Keratinocyte (primary cell): ENCODE measurements around the gene ZNF107. TPM values are rescaled to one million over a fixed set of nuclear protein-coding genes. Genes with fewer than 3 reads are reported as not detected.

Experiments
- DNase-seq: peaks from one replicate; pipeline ENCODE4 v3.0.0-alpha.2; 2011; ENCODE audit warnings: low read depth, missing footprints, low spot score
- FAIRE-seq: peaks from 2 replicates; lab custom pipeline; 2011; peaks lifted over from hg19 to GRCh38; lab: Jason Lieb, UNC
- H2AFZ ChIP-seq: 2 replicates; pipeline ENCODE4 v1.6.0; 2012; ENCODE audit warnings: low read length, control low read depth, inconsistent platforms; ENCODE audit not compliant: control insufficient read depth
- H3K27ac ChIP-seq: 2 replicates; pipeline ENCODE4 v1.5.1; 2011; ENCODE audit warnings: low read length; ENCODE audit not compliant: control insufficient read depth, insufficient read depth
- H3K27me3 ChIP-seq: 3 replicates; pipeline ENCODE4 v1.6.0; 2011; ENCODE audit warnings: low read length; ENCODE audit not compliant: control insufficient read depth, insufficient read depth; ENCODE audit errors: extremely low read depth
- H3K36me3 ChIP-seq, 2 experiments: 2 replicates in 1 of 2; 3 replicates in 1 of 2; pipeline ENCODE4 v1.5.1; 2011; ENCODE audit warnings: low read length in 2 of 2, mild to moderate bottlenecking in 1 of 2; ENCODE audit not compliant: control insufficient read depth in 2 of 2, insufficient read depth in 2 of 2; ENCODE audit errors: extremely low read depth in 1 of 2
- H3K4me1 ChIP-seq: 3 replicates; pipeline ENCODE4 v1.5.1; 2011; ENCODE audit warnings: low read length; ENCODE audit not compliant: control insufficient read depth, insufficient read depth; ENCODE audit errors: extremely low read depth
- H3K4me2 ChIP-seq: 3 replicates; pipeline ENCODE4 v1.6.0; 2011; ENCODE audit warnings: low read depth, low read length; ENCODE audit not compliant: control insufficient read depth, insufficient read depth; ENCODE audit errors: extremely low read depth
- H3K4me3 ChIP-seq, 3 experiments: fragments of 200-600 bp in 1 of 3; sonication (generic) in 1 of 3; 2 replicates in 2 of 3; 3 replicates in 1 of 3; pipeline ENCODE4 v1.5.1; 2011 to 2016; ENCODE audit warnings: low read length in 3 of 3, mild to moderate bottlenecking in 3 of 3, control low read depth in 2 of 3, inconsistent platforms in 1 of 3, low read depth in 1 of 3, mixed read lengths in 1 of 3, mixed run types in 1 of 3, moderate library complexity in 1 of 3; ENCODE audit not compliant: control insufficient read depth in 2 of 3, insufficient read depth in 2 of 3; ENCODE audit errors: extremely low read depth in 1 of 3
- H3K79me2 ChIP-seq: 2 replicates; pipeline ENCODE4 v1.6.0; 2012; ENCODE audit warnings: low read length; ENCODE audit not compliant: control insufficient read depth, insufficient read depth
- H3K9ac ChIP-seq: 3 replicates; pipeline ENCODE4 v1.6.0; 2011; ENCODE audit warnings: low read length; ENCODE audit not compliant: control insufficient read depth, insufficient read depth; ENCODE audit errors: extremely low read depth
- H3K9me1 ChIP-seq: 3 replicates; pipeline ENCODE4 v1.6.0; 2011; ENCODE audit warnings: low read length; ENCODE audit not compliant: control insufficient read depth, insufficient read depth; ENCODE audit errors: extremely low read depth
- H3K9me3 ChIP-seq: 2 replicates; pipeline ENCODE4 v1.5.1; 2012; ENCODE audit warnings: low read depth, low read length; ENCODE audit not compliant: control insufficient read depth
- H4K20me1 ChIP-seq: 3 replicates; pipeline ENCODE4 v1.6.0; 2011; ENCODE audit warnings: low read length; ENCODE audit not compliant: control insufficient read depth, insufficient read depth; ENCODE audit errors: extremely low read depth
- EZH2 ChIP-seq: IDR thresholded peaks from one replicate; pipeline ENCODE4 v1.6.1; 2012; ENCODE audit warnings: inconsistent platforms, mild to moderate bottlenecking, low read length, moderate library complexity
- dilution Hi-C: fragments of 300-500 bp; cut with MboI; formaldehyde crosslinking; loops from one replicate; pipeline ENCODE4 v1.7.0; 2020; ENCODE audit warnings: low sequenced_read_pairs; ENCODE audit not compliant: extremely low pct_ligation_motif_present
- polyA plus RNA-seq, 5 experiments: library from polyadenylated mRNA; depleted of rRNA in 3 of 5; stranded (reverse) in 3 of 5; stranded (forward) in 1 of 5; unstranded in 1 of 5; fragments of >200 nt; gene quantifications; 1 replicate in 1 of 5; 2 replicates in 3 of 5; 3 replicates in 1 of 5; pipeline versions ENCODE4 v1.2.1 to v1.2.3, GENCODE V29; 2011 to 2012; ENCODE audit warnings: missing spikeins in 2 of 5, low read depth in 1 of 5, low replicate concordance in 1 of 5
- TF ChIP-seq, protein P1 (sequence below), 3 experiments: IDR thresholded peaks in 1 of 3; conservative IDR thresholded peaks in 1 of 3; optimal IDR thresholded peaks in 1 of 3; 2 replicates in 2 of 3; 3 replicates in 1 of 3; pipeline versions ENCODE3 to v1.5.1; 2011; ENCODE audit warnings: low read length in 3 of 3, mild to moderate bottlenecking in 3 of 3, moderate library complexity in 2 of 3, control low read depth in 1 of 3, inconsistent platforms in 1 of 3; ENCODE audit not compliant: insufficient read depth in 2 of 3; ENCODE audit errors: extremely low read depth in 1 of 3

ZNF107 gene
- polyA plus RNA-seq, 1 donor (not counting 4 experiments of a cell fraction or from before 2014, with no cell fraction given) = 5.5 TPM

GRCh38 chr7:64729089-64729848 lies 63.3 kb downstream of the ZNF107 start:
- H2AFZ ChIP-seq = no peak overlapping the region
- TF ChIP-seq, protein P1, sequence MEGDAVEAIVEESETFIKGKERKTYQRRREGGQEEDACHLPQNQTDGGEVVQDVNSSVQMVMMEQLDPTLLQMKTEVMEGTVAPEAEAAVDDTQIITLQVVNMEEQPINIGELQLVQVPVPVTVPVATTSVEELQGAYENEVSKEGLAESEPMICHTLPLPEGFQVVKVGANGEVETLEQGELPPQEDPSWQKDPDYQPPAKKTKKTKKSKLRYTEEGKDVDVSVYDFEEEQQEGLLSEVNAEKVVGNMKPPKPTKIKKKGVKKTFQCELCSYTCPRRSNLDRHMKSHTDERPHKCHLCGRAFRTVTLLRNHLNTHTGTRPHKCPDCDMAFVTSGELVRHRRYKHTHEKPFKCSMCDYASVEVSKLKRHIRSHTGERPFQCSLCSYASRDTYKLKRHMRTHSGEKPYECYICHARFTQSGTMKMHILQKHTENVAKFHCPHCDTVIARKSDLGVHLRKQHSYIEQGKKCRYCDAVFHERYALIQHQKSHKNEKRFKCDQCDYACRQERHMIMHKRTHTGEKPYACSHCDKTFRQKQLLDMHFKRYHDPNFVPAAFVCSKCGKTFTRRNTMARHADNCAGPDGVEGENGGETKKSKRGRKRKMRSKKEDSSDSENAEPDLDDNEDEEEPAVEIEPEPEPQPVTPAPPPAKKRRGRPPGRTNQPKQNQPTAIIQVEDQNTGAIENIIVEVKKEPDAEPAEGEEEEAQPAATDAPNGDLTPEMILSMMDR (optimal IDR thresholded peaks at IDR 0.05 in 1 of 3, IDR thresholded peaks at IDR 0.05 in 1 of 3, conservative IDR thresholded peaks at IDR 0.05 in 1 of 3; ENCODE audit: extremely low read depth in 1 of 3, insufficient read depth in 2 of 3, low read length in 3 of 3) = no peak
- TF ChIP-seq EZH2 = no peak
- no peak for FAIRE-seq
- no peaks in the 10 kb centered on the region for H3K27me3 ChIP-seq
- dilution Hi-C loops = no loop called here
- H3K27ac ChIP-seq = no peak overlapping the region
- H3K9me3 ChIP-seq = no peaks in the 10 kb centered on the region
- H3K4me2 ChIP-seq = no peak overlapping the region
- no peak for DNase-seq
- H3K4me3 ChIP-seq = no peak overlapping the region
- no peaks in the 10 kb centered on the region for H3K79me2 ChIP-seq
- H4K20me1 ChIP-seq = no peaks in the 10 kb centered on the region
- no peak overlapping the region for H3K9ac ChIP-seq
- no peaks in the 10 kb centered on the region for H3K36me3 ChIP-seq
- H3K9me1 ChIP-seq = no peaks in the 10 kb centered on the region
- no peaks in the 10 kb centered on the region for H3K4me1 ChIP-seq

- no peak overlapping the region for H3K4me2 ChIP-seq
- H3K9me3 ChIP-seq = no peaks in the 10 kb centered on the region
- H3K9me1 ChIP-seq = no peaks in the 10 kb centered on the region
- no peaks in the 10 kb centered on the region for H3K79me2 ChIP-seq
- DNase-seq (no peak), FAIRE-seq (no peak)
- H3K27ac ChIP-seq = no peak overlapping the region
- H4K20me1 ChIP-seq = no peaks in the 10 kb centered on the region
- dilution Hi-C loops = no loop called here
- no peaks in the 10 kb centered on the region for H3K4me1 ChIP-seq
- no peak overlapping the region for H3K4me3 ChIP-seq
- no peak overlapping the region for H2AFZ ChIP-seq
- TF ChIP-seq, protein P1 (optimal IDR thresholded peaks at IDR 0.05 in 1 of 3, IDR thresholded peaks at IDR 0.05 in 1 of 3, conservative IDR thresholded peaks at IDR 0.05 in 1 of 3; ENCODE audit: extremely low read depth in 1 of 3, insufficient read depth in 2 of 3, low read length in 3 of 3) = no peak
- no peak for TF ChIP-seq EZH2
- H3K27me3 ChIP-seq = no peaks in the 10 kb centered on the region
- H3K36me3 ChIP-seq = no peaks in the 10 kb centered on the region
- H3K9ac ChIP-seq = no peak overlapping the region
These were observed 67.8 kb downstream of the ZNF107 start for GRCh38 chr7:64733550-64734240.
